K562 (cell line): ENCODE measurements around the gene SRMS.

ENCODE experiments used
- CTCF ChIP-seq, 3 experiments: IDR thresholded peaks in 2 of 3; conservative IDR thresholded peaks in 1 of 3; 2 replicates each; pipeline ENCODE4 v1.5.1; 2011 to 2012; ENCODE audit warnings: low read length in 3 of 3, mild to moderate bottlenecking in 3 of 3, control low read depth in 2 of 3, improper control_type of control experiment in 1 of 3, inconsistent platforms in 1 of 3, low read depth in 1 of 3, mixed read lengths in 1 of 3, moderate library complexity in 1 of 3; ENCODE audit not compliant: insufficient read depth in 2 of 3
- ELF1 ChIP-seq: fragments of 200-800 bp; sonication (Bioruptor generic); IDR thresholded peaks from 2 replicates; pipeline ENCODE4 v1.6.1; 2016; ENCODE audit warnings: missing genetic modification characterization, missing compliant biosample characterization
- ZNF354B ChIP-seq: fragments of 250-450 bp; sonication (Bioruptor Pico); IDR thresholded peaks from 2 replicates; pipeline ENCODE4 v1.4.0; 2020

- TF ChIP-seq CTCF (IDR thresholded peaks at IDR 0.05 in 2 of 3, conservative IDR thresholded peaks at IDR 0.05 in 1 of 3; ENCODE audit: insufficient read depth in 2 of 3, low read depth in 1 of 3, low read length in 3 of 3) (peak; percentile 15 to 39 (median 39); a peak in 3 of 6 replicates), ZNF354B (CRISPR knock-in tag) (no peak), ELF1 (no peak)
Observed at GRCh38 chr20:63520934-63521601, 26.5 kb downstream of the SRMS start.
